ENCODE data around the gene TRMT112.

GRCh38 chr11:64320556-64320955 is 3.2 kb upstream of the TRMT112 start:
- TF ChIP-seq, protein P1, sequence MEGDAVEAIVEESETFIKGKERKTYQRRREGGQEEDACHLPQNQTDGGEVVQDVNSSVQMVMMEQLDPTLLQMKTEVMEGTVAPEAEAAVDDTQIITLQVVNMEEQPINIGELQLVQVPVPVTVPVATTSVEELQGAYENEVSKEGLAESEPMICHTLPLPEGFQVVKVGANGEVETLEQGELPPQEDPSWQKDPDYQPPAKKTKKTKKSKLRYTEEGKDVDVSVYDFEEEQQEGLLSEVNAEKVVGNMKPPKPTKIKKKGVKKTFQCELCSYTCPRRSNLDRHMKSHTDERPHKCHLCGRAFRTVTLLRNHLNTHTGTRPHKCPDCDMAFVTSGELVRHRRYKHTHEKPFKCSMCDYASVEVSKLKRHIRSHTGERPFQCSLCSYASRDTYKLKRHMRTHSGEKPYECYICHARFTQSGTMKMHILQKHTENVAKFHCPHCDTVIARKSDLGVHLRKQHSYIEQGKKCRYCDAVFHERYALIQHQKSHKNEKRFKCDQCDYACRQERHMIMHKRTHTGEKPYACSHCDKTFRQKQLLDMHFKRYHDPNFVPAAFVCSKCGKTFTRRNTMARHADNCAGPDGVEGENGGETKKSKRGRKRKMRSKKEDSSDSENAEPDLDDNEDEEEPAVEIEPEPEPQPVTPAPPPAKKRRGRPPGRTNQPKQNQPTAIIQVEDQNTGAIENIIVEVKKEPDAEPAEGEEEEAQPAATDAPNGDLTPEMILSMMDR (IDR thresholded peaks at IDR 0.05): no peak
- TF ChIP-seq POLR2A (IDR thresholded peaks at IDR 0.05) (no peak), POLR2AphosphoS5 (IDR thresholded peaks at IDR 0.05) (no peak), EP300 (IDR thresholded peaks at IDR 0.05) (no peak)

All from upper lobe of left lung (tissue), 4 donors.